Stimulated activated CD4-positive, alpha-beta T cell treated with anti-CD3 and anti-CD28 coated beads, Interleukin-1b, Interleukin-23, amount 100 ng/mL, for 48 hours (primary cell): ENCODE measurements around the gene PCSK1N.

ENCODE experiments used
- DNase-seq: peaks from one replicate; pipeline ENCODE4 v3.0.0-alpha.2; 2020

PCSK1N gene

GRCh38 chrX:48787505-48788443 lies 47.6 kb downstream of the PCSK1N start:
- no peak for DNase-seq

GRCh38 chrX:48786825-48787504 lies 48.4 kb downstream of the PCSK1N start:
- DNase-seq: no peak

GRCh38 chrX:48786341-48786800 lies 49.0 kb downstream of the PCSK1N start, which contains the start of gene GATA1:
TSS of gene GATA1 (plus strand) at chrX:48786590. CDS start at chrX:48791110, 4,520 bp downstream.
- DNase-seq: no peak

GRCh38 chrX:48785540-48786214 lies 49.7 kb downstream of the PCSK1N start:
- no peak for DNase-seq

- no peak for DNase-seq
Observed at GRCh38 chrX:48785186-48785539, 50.2 kb downstream of the PCSK1N start.

- no peak for DNase-seq
Observed at GRCh38 chrX:48784726-48785125, 50.7 kb downstream of the PCSK1N start.

- no peak for DNase-seq
Observed at GRCh38 chrX:48782795-48783194, 52.6 kb downstream of the PCSK1N start.

- no peak for DNase-seq
Observed at GRCh38 chrX:48782216-48782615, 53.2 kb downstream of the PCSK1N start.

- no peak for DNase-seq
Observed at GRCh38 chrX:48781705-48782104, 53.7 kb downstream of the PCSK1N start.
